Inferior parietal cortex (tissue), 1 donor: ENCODE data around the gene BTAF1.
A peak's percentile ranks its signal among the peaks of the same experiment; 100 is the strongest.
"Not testable (repeated sequence)": the region's sequence is repeated elsewhere in the genome, so short reads cannot be mapped to it uniquely, and the experiment has no call there.

Experiments used
- DNase-seq: peaks from one replicate; pipeline ENCODE4 v3.0.0-alpha.2; 2016; ENCODE audit errors: extremely low spot score

The BTAF1 gene

DNA sequence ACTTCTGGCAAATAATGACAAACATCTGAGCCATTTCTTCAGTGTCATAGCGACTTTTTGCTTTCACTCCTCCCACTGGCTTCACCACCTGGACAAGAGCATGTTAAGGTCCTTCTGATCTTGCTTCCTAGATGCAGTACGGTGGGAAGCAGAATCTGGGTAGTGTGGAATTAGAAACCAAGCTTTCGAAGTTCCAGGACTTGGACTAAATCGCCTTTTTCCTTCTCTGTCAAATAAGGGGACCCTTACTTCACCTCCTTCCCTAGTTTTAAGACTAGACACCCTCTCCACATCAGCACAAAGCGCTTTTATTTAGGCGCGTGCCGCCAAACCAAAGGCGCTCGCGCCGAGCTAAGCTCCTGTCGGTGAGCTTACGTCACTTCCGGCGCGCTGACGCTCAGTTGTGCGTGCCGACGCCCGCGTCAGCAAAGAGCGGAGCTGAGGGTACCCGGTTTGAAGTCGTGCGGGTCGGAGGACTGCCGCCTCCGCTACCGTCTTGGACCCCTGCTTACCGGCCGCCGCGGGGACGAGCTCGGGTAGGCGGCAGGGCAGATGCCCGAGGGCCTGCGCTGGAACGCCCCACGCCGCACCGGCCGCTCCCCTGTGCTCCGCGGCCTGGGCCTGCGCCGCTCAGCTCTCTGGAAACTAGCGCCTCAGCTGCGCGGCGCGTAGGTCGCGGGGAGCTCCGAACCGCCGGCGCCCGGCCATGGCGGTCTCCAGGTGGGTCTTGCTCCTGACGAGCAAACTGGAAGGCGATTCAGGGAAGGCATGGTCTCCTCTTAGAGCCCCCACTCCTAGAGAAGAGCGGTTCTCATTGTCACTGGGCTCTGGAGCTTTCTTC is at the start of gene BTAF1:
BTAF1 (plus strand) TSS at position 400 of the 841 bp plus-strand sequence; CDS start at position 707, 307 bp downstream.
- peak; percentile 97 for DNase-seq

DNA sequence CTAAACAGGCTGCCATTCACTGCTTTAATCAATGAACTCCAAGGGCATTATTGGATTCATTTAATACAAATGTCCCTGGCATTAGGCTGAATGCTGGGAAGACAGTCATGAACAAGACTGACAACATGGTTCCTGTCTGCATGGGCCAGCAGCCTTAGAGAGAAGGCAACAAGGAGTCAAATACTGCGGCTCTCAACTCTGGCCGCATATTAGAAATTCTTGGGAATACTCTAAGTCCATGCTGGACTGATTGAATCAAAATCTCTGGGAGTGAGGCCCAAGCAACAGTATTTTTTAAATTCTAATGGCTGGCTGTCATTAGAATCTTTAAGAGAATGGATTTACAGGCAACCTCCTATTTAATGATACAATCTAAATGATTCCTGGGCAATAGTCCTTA is 48.4 kb upstream of the BTAF1 start:
- DNase-seq, result no peak

DNA sequence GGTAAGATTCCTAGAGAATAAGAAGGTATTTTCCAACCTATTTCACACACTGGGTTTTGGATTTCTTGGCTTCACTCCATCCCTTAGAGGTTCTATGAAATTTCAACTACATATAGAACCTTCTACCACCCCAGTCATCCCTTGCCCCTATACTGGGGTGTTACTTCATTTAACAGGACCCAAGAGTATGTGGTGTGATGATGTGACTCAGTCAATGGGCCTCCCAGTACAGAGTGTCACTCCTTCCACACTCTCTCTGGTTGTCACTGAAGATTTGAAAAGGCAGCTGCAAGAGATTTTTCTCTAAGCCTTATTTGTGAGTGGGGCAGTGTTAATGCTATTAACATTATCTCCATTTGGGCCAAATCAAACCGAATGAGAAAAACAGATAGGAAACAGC is 47.8 kb upstream of the BTAF1 start:
- no peak for DNase-seq

DNA sequence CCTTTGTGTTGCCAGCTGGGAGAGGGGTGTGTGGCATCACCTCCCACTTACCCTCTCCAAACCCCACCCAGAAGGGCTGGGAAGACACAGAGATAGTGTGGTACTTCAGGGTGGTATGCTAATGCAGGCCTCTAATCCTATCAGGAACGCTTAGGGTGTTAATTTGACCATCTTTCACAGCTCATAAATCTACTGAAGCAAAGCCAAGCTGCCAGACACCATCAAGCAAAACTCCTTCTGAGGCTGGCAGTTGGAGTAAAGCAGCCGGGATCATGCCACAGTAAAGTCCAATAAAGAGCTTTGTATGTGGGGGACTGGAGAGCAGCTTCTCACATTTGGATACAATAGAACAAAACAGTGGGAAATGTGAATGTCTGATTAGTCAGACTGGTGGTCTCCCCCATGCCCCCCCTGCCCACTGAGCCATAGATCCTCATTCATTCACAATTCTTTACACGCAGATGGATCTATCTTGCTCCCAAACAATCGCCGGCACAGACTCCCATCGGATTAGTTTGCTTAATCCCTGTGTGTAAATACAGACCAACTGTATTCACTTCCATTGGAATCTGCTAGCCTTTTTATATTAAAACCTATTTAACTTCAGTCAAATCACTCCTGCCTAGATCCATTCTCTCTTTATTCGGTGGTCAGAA is 43.9 kb upstream of the BTAF1 start:
- no peak for DNase-seq

DNA sequence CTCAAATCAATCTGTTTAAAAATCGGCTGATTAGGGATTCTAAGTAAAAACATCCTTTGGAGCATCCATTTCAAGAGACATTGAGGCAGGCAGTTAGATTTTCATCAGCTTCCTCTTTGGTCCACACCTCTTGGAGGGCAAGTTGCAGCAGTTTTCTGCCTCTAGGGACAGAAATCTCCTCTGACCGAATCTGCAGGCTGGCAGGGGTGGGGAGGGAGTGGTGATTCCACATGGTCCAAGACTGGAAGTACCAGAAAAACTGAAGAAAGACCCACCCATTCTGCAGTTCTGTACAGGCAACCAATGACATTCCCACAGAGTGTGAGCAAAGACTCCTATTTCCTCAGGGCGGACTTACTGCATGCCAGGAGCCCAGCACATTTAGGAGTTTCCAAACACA is 43.3 kb upstream of the BTAF1 start:
- no peak for DNase-seq

DNA sequence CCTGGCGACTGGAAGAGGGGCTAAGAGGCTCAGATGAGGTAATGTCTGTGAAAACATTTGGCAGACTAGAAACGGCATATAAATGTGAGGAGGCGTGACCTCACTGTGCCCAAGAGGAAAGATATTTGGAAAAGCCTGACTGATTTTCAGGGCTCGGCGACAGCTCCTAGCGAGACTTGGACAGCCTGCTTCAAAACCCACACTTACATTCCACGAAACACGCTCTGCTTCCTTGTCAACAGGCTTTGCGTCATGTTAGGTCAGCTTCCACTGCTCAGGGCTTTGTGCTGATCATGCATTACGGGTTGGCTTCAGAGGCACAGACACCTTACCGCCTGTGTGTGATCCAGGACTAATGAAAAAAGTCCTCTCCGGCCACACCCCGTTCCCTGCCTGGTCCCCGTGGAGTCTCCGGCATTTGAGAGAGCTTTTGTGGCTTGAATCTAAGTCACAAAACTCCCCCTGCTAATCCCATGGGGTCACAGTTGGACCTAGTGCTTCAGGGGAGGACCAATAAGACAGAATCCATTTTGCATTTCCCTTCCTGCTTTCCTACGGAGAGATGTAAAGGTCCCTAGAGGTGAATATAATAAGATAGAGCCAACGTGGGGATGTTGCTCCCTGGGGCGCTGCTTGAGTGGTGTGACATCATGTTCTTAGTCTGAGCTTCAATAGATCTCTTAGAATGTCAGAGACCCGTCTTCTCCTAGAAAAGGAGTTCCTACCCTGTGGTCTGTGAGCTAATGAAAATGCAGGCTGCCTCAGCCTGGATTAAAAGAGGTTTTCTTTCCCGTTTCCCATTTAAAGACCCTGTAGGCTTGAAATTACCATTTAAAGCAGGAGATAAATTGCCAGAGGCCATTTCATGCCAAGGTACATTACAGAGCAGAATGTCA is 39.8 kb upstream of the BTAF1 start:
- DNase-seq, result no peak

DNA sequence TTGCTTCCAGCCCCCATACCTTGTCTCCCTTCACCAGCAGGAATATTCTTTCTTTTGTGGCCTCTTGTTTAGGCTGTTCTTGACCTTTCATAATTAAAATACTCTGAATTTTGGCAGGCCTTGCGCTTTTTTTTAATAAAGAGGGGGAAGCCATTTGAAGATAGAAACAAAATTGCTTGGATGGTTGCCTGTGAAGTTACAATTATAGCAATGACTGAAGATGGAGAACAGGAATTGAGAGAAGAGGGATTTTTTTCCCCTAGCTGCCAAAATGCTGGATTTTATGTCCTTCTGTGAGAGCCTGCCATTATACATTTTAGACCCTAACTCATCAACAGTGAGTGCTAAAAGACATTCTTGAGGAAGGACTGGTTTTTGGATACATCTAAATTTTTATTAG is 39.0 kb upstream of the BTAF1 start:
- no peak for DNase-seq

DNA sequence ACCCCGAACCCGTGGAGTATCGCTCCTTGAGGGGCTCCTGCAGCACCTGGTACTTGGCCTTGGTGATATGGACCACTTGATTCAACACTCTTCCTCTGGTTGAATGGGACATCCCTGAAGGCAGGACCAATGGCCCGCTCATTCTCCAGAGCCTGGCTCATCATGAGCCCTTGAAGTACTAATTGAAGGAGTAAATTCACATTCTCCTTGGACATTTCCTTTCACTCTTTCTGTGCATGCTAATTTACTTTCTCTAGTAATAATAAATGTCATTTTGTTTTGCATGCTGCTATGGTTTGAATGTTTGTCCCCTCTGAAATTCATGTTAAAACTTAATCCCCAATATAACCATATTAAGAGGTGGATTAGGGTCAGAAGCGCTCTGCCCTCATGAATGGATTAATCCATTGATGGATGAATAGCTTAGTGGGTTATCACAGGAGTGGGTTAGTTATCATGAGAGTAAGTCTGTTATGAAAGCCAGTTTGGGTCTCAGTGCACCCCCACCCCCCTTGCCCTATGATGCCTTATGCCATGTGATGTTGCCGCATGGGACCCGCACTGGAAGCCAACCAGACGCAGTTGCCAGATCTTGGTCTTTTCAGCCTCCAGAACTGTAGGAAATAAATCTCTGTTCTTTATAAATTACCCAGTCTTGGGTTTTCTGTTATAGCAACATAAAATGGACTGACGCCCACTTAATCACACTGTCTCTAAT is 38.0 kb upstream of the BTAF1 start:
- DNase-seq, result no peak

DNA sequence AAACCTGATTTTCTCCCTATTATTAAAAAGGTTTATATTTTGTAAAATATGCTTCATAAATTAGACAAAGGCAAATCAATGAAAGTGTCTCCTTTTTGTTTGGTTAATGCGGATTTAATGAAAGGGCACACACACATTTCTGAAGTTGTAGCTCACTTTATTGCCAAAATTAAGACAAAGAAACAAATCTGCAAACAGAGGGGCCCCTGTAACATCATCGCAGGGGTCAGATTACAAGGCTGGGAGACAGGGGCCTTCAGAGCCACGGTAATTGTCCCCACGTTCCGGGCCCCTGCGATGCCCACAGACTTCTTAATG is 36.7 kb upstream of the BTAF1 start:
- DNase-seq, result no peak

DNA sequence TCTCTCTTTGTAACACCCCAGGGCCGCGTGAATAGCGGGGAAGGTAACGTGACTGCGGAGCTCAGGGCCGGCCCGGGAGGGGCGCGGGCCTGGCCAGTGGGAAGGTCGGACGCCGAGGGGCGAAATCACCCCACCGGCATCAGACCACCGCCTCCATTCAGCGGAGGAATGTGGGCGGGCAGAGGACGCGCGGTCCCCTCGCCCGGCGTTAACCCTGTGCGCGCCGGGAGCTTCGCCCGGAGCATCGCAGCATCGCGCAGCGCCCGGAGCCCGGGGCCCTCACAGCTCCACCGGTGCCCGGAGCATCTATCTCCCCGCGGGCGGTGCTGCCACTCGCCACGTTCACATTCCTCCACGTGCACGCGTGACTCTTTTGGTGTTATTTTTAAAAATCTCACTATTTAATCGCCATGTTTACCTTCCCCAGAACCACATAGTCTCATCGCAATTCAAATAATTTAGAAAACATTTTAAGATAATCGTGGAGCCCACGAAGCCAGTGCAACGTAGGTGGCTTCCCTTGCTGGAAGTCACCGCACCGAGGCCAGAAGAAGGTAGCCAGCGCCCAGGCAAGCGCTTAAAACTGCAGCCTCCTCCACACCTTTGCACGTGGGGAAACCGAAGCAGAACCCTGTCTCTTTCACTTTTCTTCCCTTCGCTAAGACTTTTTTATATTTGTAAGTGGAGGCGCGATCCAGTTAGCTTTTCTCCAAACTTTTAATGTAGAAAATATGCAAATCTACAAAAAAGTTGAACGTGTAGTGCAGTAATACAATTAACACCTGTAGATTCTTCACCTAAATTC is 36.1 kb upstream of the BTAF1 start:
- no peak for DNase-seq

DNA sequence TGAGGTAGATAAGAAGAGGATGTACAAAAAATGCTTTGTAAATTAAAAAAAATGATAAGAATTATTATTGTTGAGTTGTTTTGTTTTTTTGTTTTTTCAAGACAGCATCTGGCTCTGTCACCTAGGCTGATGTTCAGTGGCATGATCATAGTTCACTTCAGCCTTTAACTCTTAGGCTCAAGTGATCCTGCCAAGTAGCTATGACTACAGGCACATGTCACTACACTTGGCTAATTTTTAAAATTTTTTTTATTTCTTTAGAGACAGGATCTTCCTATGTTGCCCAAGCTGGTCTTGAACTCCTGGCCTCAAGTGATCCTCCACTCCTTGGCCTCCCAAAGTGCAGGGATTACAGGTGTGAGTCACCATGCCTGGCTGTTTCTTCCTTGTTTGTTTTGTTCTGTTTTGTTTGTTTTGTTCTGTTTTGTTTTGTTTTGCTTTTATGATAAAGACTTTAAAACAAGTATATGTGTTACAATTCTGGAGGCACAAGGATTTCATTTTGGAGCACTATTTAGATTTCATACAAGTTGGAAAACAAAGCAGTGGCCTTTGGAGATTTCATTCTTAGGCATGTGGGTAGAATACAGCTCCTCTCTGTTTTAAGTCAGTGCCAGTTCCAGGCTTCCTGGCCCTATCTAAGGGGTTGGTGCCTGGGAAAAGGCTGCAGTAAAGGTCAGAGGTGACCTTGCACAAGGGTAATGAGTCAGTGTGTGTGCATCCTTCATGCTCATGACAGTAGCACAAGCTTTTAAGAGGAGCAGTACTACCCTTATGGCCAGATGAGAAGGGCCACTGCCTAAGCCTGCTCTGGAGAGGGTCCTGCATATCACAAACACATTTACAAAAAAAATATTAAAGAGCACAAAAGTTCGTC is 32.2 kb upstream of the BTAF1 start:
- no peak for DNase-seq

DNA sequence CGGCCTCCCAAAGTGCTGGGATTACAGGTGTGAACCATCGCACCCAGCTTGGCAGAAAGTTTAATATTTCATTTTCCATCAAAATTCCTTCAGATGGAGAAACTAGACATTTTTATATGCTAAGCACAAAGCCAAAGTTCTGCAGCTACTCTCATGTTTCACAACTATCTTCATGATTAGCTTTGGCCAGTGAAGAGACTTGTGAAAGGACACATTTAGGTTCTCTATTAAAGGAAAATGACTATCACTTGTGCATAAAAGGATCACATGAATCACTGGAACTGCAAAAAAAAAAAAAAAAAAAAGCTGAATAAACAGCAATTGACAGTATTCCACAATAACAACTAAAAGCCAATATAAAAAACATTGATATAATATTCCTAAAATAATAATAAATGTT is 30.5 kb upstream of the BTAF1 start:
- DNase-seq, result no peak

DNA sequence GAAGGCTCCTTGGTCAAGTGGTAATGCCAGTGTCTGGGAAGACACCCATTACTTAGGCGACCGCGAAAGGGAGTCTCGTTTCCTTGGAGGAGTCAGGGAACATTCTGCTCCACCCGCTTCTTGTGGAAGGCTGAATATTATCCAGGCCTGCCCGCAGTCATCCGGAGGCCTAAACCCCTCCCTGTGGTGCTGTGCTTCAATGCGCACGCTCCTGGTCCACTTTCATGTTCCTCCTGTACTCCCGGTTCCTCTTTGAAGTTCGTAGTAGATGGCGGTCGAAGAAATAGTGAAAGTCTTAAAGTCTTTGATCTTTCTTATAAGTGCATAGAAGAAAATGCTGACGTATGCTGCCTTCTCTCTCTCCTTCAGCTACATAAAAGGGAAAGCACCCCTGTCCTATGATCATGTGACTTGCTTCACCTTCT is 29.3 kb upstream of the BTAF1 start:
- DNase-seq, result not testable (repeated sequence)

DNA sequence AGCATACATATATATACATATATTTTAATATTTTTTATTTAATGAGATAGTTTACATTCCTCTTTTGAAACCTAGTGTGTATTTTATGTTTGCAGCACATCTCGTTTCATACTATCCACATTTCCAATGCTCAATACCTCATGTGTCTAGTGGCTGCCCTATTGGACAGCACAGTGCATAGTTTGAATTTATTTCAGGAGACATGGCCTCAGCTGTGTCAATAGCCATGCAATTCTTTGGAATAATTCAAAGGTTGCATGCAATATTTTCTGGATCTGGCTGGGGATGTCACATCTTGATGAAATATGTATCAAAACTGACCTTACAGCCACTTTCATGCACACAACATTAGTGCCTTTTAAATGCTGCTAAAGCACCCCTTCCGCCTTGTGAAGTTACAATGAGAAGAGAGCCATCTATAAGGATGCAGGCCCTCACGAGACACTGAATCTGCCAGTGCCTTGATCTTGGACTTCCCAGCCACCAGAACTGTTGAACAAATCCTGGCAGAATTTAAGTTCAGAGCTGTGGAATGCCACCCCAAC is 27.3 kb upstream of the BTAF1 start:
- DNase-seq, result no peak

DNA sequence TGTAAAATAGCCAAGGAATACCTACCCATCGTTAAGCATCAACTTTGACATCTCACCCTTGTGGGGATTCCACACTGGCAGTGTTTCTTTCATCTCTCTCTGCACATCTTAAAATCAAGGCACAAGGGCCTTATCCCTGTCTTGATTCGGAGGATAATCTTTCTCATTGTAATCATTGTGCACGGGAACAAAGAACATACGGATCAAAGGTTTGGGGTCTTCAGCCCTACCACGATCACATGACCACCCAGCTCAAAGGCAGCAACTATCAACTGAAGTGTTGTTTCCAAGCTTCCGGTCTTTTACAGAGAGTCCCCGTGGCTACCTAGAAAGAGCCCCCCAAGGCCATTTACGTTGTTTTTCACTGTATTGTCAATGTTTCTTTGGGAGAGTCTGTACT is 26.1 kb upstream of the BTAF1 start:
- no peak for DNase-seq

DNA sequence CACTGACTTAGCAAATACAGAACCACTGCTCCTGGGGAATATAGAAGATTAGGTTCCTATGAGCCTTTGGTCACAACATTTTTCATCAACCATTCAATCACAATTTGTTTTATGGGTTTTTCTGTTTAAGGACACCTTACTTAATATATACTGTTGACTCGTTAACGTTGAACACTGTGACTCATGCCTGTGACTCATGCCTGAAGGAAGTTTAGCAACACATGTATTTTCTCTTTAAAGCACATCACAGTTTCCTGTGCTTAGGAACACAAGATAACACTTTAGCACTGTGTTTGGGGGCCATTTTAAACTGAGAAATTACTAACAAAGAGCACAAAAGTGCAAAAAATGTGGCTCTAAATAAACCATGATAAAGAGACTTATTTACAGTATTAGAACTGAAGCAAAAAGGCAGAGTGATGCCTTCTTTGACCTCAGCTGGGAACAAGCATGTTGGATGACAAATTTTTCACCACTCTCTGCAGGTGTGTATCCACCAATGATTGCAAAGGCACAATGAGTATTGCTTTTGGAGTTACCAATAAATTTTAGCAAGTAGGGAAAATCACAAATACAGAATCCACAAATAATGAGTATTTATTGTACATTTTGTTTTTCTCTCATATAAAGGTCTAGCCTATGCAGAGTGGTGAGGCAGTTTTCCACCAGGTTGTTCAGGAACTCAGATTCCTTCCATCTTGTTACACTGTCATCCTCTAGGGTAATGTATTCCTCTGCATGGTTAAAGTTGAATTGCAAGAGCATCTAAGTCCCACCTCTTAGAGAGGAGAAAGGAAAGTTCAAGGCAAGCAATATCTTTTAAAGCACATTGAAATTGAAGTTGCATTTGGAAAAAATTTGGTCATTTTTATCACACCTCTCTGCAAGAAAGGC is 21.5 kb upstream of the BTAF1 start:
- DNase-seq, result no peak

DNA sequence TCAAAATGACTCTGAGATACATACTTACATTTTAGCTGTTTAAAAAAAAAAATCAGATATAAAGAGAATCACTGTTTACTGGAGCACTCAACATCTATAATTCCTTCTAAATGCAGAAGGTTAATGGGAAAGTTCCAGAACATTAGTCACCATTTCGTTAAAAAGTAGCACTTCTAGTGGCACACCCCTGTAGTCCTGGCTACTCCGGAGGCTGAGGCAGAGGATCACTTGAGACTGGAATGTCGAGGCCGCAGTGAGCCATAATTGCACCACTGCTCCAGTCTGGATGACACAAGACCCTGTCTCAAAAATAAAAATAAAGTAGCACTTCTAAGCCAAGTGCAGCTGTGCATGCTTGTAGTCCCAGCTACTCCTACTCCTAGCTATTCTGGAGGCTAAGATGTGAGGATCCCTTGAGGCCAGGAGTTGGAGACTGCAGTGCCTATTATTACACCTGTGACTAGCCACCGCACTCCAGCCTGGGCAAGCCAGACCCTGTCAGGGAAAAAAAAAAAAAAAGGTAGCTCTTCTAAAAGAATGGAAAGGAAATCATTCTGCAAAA is 16.5 kb upstream of the BTAF1 start:
- no peak for DNase-seq

DNA sequence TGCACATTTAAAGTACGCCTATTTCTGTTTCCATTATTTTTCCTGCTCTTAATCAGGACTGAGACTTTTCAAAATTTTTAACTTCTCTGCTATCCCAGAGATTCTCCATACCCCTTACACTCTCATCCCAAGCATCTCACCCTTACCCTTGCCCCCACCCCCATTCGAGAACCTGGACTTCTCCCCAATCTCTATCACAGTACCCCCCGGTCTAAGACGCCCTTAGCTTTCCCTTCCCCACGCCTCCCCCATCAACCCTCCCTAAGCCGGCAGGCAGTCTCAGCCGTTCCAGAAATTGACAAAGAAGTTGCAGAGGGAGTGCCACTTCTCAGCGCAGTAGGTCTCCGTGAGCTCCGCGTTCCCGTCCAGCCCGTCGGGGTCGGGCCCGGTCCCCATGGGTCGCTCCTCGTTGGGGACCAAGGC is 15.6 kb upstream of the BTAF1 start:
- no peak for DNase-seq
